HCT116 (cell line): ENCODE data around the gene TBXT. TPM values are rescaled to one million over a fixed set of nuclear protein-coding genes. Genes with fewer than 3 reads are reported as not detected.

Experiments used
- ATAC-seq: fragments of 200-7000 bp; cut with Tn5 transposase; 2 replicates; pipeline ENCODE4 v1.9.1; 2020; ENCODE audit warnings: mild to moderate bottlenecking, moderate library complexity
- BruUV-seq: library from RNA; stranded (reverse); fragments of 400-500 nt; replicated peaks from 2 replicates; lab custom pipeline; 2021; lab: Mats Ljungman, UMichigan
- CTCF ChIA-PET: fragments of 300-600 bp; sonication (Branson Sonifier 250); formaldehyde crosslinking; loops from one replicate; lab custom pipeline; 2021; ENCODE audit warnings: antibody characterized with exemption; lab: Charles Lee
- POLR2A ChIA-PET: fragments of 300-600, 350-600 bp; sonication (Branson Sonifier 250); formaldehyde crosslinking; loops from one replicate; lab custom pipeline; 2021; ENCODE audit warnings: antibody characterized with exemption; lab: Charles Lee
- RAD21 ChIA-PET, 2 experiments: fragments of 300-600 bp; sonication (Branson Sonifier 250); formaldehyde crosslinking; loops; one replicate each; lab custom pipeline; 2023; ENCODE audit warnings: low total read pairs in 2 of 2; ENCODE audit not compliant: uncharacterized antibody in 2 of 2, unreplicated experiment in 2 of 2, low non-redundant PET in 1 of 2; lab: Charles Lee
- DNase-seq: peaks from one replicate; pipeline ENCODE4 v3.0.0-alpha.2; 2010; ENCODE audit warnings: low read depth, low spot score
- H2AFZ ChIP-seq: fragments of 200-600 bp; shearing (Covaris generic), sonication (generic); 2 replicates; pipeline ENCODE4 v1.6.1; 2017; ENCODE audit warnings: low read depth, mixed run types, mixed read lengths, antibody characterized with exemption, low read length; ENCODE audit not compliant: poor library complexity, severe bottlenecking
- H3K27ac ChIP-seq: 2 replicates; pipeline ENCODE4 v1.5.1; 2012; ENCODE audit warnings: low read depth, low read length
- H3K27me3 ChIP-seq: fragments of 200-600 bp; sonication (generic); 2 replicates; pipeline ENCODE4 v1.6.1; 2016; ENCODE audit warnings: mixed run types, low read length, mixed read lengths; ENCODE audit not compliant: insufficient read depth
- H3K36me3 ChIP-seq, 2 experiments: fragments of 200-500 bp in 1 of 2; fragments of 200-600 bp in 1 of 2; sonication (Bioruptor generic) in 1 of 2; sonication (generic) in 1 of 2; 2 replicates each; pipeline versions ENCODE4 v1.5.1 to v1.6.1; 2014 to 2016; ENCODE audit warnings: low read length in 2 of 2, inconsistent platforms in 1 of 2, mixed read lengths in 1 of 2, mixed run types in 1 of 2; ENCODE audit not compliant: insufficient read depth in 2 of 2, control insufficient read depth in 1 of 2
- H3K4me1 ChIP-seq, 2 experiments: fragments of 200-600 bp in 1 of 2; sonication (generic) in 1 of 2; 2 replicates each; pipeline versions ENCODE4 v1.5.1 to v1.6.1; 2012 to 2017; ENCODE audit warnings: low read length in 2 of 2, inconsistent platforms in 1 of 2, mild to moderate bottlenecking in 1 of 2, mixed read lengths in 1 of 2, mixed run types in 1 of 2, moderate library complexity in 1 of 2; ENCODE audit not compliant: insufficient read depth in 2 of 2, control insufficient read depth in 1 of 2
- H3K4me2 ChIP-seq: fragments of 200-600 bp; sonication (generic); 2 replicates; pipeline ENCODE4 v1.6.1; 2017; ENCODE audit warnings: mixed run types, low read length, mixed read lengths
- H3K4me3 ChIP-seq, 2 experiments: fragments of 200-600 bp in 1 of 2; sonication (generic) in 1 of 2; replicated peaks in 1 of 2; 2 replicates each; pipeline ENCODE4 v1.5.1; 2011 to 2016; ENCODE audit warnings: low read length in 2 of 2, control low read depth in 1 of 2, low read depth in 1 of 2, mild to moderate bottlenecking in 1 of 2, mixed read lengths in 1 of 2, mixed run types in 1 of 2
- H3K79me2 ChIP-seq: fragments of 200-600 bp; sonication (generic); 2 replicates; pipeline ENCODE4 v1.6.1; 2017; ENCODE audit warnings: mild to moderate bottlenecking, mixed run types, low read length, moderate library complexity, mixed read lengths; ENCODE audit not compliant: insufficient read depth
- H3K9ac ChIP-seq: fragments of 200-600 bp; sonication (generic); 2 replicates; pipeline ENCODE4 v1.6.1; 2016; ENCODE audit warnings: low read length, mixed read lengths
- H3K9me2 ChIP-seq: fragments of 200-600 bp; sonication (generic), shearing (Covaris generic); 2 replicates; pipeline ENCODE4 v1.6.1; 2017; ENCODE audit warnings: mixed run types, mild to moderate bottlenecking, moderate library complexity; ENCODE audit not compliant: insufficient read depth
- H3K9me3 ChIP-seq, 2 experiments: fragments of 200-500 bp in 1 of 2; fragments of 200-600 bp in 1 of 2; sonication (Bioruptor generic) in 1 of 2; sonication (generic) in 1 of 2; 2 replicates each; pipeline ENCODE4 v1.6.1; 2014 to 2017; ENCODE audit warnings: low read length in 2 of 2, mixed read lengths in 2 of 2, inconsistent platforms in 1 of 2, low read depth in 1 of 2, mild to moderate bottlenecking in 1 of 2, mixed run types in 1 of 2, moderate library complexity in 1 of 2; ENCODE audit not compliant: control insufficient read depth in 1 of 2, insufficient read depth in 1 of 2
- H4K20me1 ChIP-seq: fragments of 200-600 bp; sonication (generic), shearing (Covaris generic); 2 replicates; pipeline ENCODE4 v1.6.1; 2017; ENCODE audit warnings: mixed run types, mild to moderate bottlenecking, moderate library complexity; ENCODE audit not compliant: insufficient read depth
- SRF ChIP-seq: IDR thresholded peaks from 2 replicates; pipeline ENCODE4 v1.6.1; 2012; ENCODE audit warnings: low read depth
- ZFX ChIP-seq: fragments of 450-650 bp; IDR thresholded peaks from 2 replicates; pipeline ENCODE4 v1.6.1; 2017
- intact Hi-C: fragments of 100-400 bp; cut with micrococcal nuclease; formaldehyde crosslinking; loops from 2 replicates; pipeline ENCODE4 v1.10.0; 2022
- total RNA-seq: library from RNA; stranded (reverse); gene quantifications from one replicate; pipeline ENCODE4 v1.2.1, GENCODE V29; 2021; ENCODE audit not compliant: unreplicated experiment
- TF ChIP-seq, protein P1 (sequence below): IDR thresholded peaks from 2 replicates; pipeline ENCODE4 v1.6.1; 2012
- TF ChIP-seq, protein P2 (sequence below): IDR thresholded peaks from 2 replicates; pipeline ENCODE4 v1.6.1; 2012

Gene TBXT
- total RNA-seq, 1 experiment from 2014 or later = not detected

DNA sequence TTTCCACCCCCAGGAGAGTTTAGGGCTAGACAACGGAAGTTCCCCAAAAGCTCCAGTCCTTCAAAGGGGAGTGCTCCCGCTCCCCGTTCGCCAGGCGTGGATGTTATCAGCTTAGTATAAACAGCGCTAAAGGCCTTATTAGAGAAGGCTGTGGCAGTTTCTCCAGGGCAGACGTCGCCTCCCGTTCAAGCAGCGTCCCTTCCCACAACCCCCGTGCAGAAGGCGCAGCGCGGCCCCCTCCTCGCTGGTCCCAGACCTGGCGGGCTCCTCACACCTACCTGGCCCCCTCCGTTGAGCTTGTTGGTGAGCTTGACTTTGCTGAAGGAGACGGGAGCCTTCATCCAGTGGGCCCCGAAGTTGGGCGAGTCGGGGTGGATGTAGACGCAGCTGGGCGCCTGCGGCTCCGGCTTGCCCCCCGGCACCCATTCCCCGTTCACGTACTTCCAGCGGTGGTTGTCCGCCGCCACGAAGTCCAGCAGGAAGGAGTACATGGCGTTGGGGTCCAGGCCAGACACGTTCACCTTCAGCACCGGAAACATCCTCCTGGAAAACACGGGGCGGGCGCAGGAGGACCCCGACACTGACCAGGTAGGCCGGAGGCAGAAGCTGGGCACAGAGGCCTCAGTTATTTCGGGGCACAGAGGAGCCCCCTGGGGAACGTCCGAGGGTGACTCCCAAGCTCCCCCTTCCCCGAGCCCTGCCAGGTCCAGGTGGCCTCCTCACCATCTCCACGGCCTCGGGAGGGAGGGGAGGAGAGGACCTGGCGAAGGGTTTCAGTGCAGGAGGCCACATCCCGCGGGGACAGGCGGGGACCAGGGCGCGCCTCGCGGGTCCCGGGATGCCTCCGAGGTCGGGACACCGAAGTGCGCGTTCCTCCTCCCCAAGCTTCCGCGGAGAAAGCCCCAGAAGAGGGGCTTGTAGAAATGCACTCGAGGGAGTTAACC lies 1.1 kb downstream of the TBXT start:
- no peak overlapping the region for H3K4me3 ChIP-seq
- H3K27ac ChIP-seq = no peak overlapping the region
- no peaks in the 10 kb centered on the region for H4K20me1 ChIP-seq
- no peak for DNase-seq
- H3K9me2 ChIP-seq = no peaks in the 10 kb centered on the region
- no peak overlapping the region for H2AFZ ChIP-seq
- H3K9ac ChIP-seq = no peak overlapping the region
- intact Hi-C loops = no loop called here
- TF ChIP-seq ZFX = no peak
- no peak for ATAC-seq
- H3K9me3 ChIP-seq = no peaks in the 10 kb centered on the region
- CTCF ChIA-PET = no interaction called here
- H3K4me2 ChIP-seq = no peak overlapping the region
- RAD21 ChIA-PET = no interaction called here
- H3K27me3 ChIP-seq = no peaks in the 10 kb centered on the region
- no peaks in the 10 kb centered on the region for H3K4me1 ChIP-seq
- BruUV-seq = no TSS peak
- H3K79me2 ChIP-seq = no peaks in the 10 kb centered on the region
- POLR2A ChIA-PET = no interaction called here
- no peaks in the 10 kb centered on the region for H3K36me3 ChIP-seq

DNA sequence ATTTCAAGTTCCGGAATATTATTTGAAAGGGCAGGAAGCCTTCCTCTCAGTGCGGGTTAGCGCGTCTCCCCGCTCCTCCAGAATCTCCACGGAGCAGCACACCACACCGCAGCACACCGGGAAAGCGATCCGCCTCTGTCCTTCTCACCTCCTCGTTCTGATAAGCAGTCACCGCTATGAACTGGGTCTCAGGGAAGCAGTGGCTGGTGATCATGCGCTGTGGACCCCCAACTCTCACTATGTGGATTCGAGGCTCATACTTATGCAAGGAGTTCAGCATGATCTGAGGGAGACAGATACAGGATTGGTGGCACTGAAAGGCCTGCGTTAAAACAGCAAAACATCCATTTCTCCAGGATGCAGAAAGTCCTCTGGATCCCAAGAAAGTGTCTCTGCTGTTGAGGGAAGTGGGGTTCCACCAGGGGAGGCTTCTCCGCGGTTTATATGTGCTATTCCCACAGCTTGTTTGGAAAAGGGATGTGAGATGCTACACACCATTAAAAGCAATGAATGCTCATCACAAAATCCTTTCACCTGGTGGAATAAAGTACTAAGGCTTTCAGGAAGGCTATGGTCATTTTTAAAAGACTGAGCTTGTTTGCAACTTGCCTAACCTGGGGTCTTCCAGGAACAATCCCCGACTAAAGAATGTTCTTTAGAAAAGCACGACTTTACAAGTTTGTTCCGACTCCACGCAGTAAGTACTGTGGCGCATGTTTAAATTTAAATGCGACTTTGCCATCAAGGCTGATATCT lies 1.9 kb downstream of the TBXT start:
- ATAC-seq (no peak), DNase-seq (no peak)
- no peaks in the 10 kb centered on the region for H4K20me1 ChIP-seq
- no peaks in the 10 kb centered on the region for H3K4me1 ChIP-seq
- no peak for TF ChIP-seq SRF
- TF ChIP-seq, protein P1, sequence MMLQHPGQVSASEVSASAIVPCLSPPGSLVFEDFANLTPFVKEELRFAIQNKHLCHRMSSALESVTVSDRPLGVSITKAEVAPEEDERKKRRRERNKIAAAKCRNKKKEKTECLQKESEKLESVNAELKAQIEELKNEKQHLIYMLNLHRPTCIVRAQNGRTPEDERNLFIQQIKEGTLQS = no peak
- TF ChIP-seq, protein P2, sequence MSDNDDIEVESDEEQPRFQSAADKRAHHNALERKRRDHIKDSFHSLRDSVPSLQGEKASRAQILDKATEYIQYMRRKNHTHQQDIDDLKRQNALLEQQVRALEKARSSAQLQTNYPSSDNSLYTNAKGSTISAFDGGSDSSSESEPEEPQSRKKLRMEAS = no peak
- POLR2A ChIA-PET = no interaction called here
- H3K9ac ChIP-seq = no peak overlapping the region
- H3K27me3 ChIP-seq = no peaks in the 10 kb centered on the region
- no peaks in the 10 kb centered on the region for H3K79me2 ChIP-seq
- no TSS peak for BruUV-seq
- no peak overlapping the region for H3K4me2 ChIP-seq
- H2AFZ ChIP-seq = no peak overlapping the region
- no peaks in the 10 kb centered on the region for H3K36me3 ChIP-seq
- RAD21 ChIA-PET = no interaction called here
- intact Hi-C loops = no loop called here
- no peak overlapping the region for H3K27ac ChIP-seq
- H3K9me3 ChIP-seq = no peaks in the 10 kb centered on the region
- CTCF ChIA-PET = no interaction called here
- no peaks in the 10 kb centered on the region for H3K9me2 ChIP-seq
- H3K4me3 ChIP-seq = no peak overlapping the region
